Mammary epithelial cell (primary cell): Measurements from ENCODE around the gene ARHGAP26.

ENCODE experiments used
- CTCF ChIP-seq, 2 donors: IDR thresholded peaks in 1 of 2; conservative IDR thresholded peaks in 1 of 2; 2 replicates each; pipeline ENCODE4 v1.5.1; 2011 to 2012; ENCODE audit warnings: inconsistent platforms in 2 of 2, low read length in 2 of 2, mild to moderate bottlenecking in 2 of 2, control low read depth in 1 of 2, low read depth in 1 of 2; ENCODE audit not compliant: insufficient read depth in 1 of 2; ENCODE audit errors: extremely low read depth in 1 of 2
- EZH2 ChIP-seq: IDR thresholded peaks from 2 replicates; pipeline ENCODE4 v1.6.1; 2012; ENCODE audit warnings: low read length, inconsistent platforms, borderline replicate concordance

GRCh38 chr5:143192191-143192900, 422.2 kb downstream of the ARHGAP26 start:
- no peak for TF ChIP-seq EZH2
- TF ChIP-seq CTCF (conservative IDR thresholded peaks at IDR 0.05 in 1 of 2, IDR thresholded peaks at IDR 0.05 in 1 of 2; ENCODE audit: extremely low read depth in 1 of 2, insufficient read depth in 1 of 2, low read depth in 1 of 2, low read length in 2 of 2): no peak
